Medulla oblongata (tissue), 1 donor: ENCODE measurements around the gene FOLH1.
"Not testable (repeated sequence)": the region's sequence is repeated elsewhere in the genome, so short reads cannot be mapped to it uniquely, and the experiment has no call there.

Experiments used
- DNase-seq: peaks from one replicate; pipeline ENCODE4 v3.0.0-alpha.2; 2015; ENCODE audit errors: extremely low spot score

FOLH1 gene

GRCh38 chr11:49208006-49208721, at the start of gene FOLH1:
Gene FOLH1 (minus strand): TSS chr11:49208602. CDS start chr11:49208409, 193 bp downstream.
- peak; percentile 53 for DNase-seq

- DNase-seq = not testable (repeated sequence)
Observed at GRCh38 chr11:49255148-49255547, 46.7 kb upstream of the FOLH1 start.

- not testable (repeated sequence) for DNase-seq
Observed at GRCh38 chr11:49251212-49251611, 42.8 kb upstream of the FOLH1 start.

GRCh38 chr11:49250398-49251115, 42.2 kb upstream of the FOLH1 start:
- DNase-seq = not testable (repeated sequence)

GRCh38 chr11:49249363-49249762, 41.0 kb upstream of the FOLH1 start:
- not testable (repeated sequence) for DNase-seq

- not testable (repeated sequence) for DNase-seq
Observed at GRCh38 chr11:49233685-49234084, 25.3 kb upstream of the FOLH1 start.

- DNase-seq = not testable (repeated sequence)
Observed at GRCh38 chr11:49233019-49233418, 24.6 kb upstream of the FOLH1 start.

- not testable (repeated sequence) for DNase-seq
Observed at GRCh38 chr11:49231725-49232124, 23.3 kb upstream of the FOLH1 start.

- peak; percentile 38 for DNase-seq
Observed at GRCh38 chr11:49230534-49230933, 22.1 kb upstream of the FOLH1 start.

GRCh38 chr11:49230001-49230400, 21.6 kb upstream of the FOLH1 start:
- not testable (repeated sequence) for DNase-seq

- peak; percentile 38 for DNase-seq
Observed at GRCh38 chr11:49229136-49229535, 20.7 kb upstream of the FOLH1 start.

- DNase-seq = not testable (repeated sequence)
Observed at GRCh38 chr11:49225255-49225785, 16.9 kb upstream of the FOLH1 start.

GRCh38 chr11:49221112-49221511, 12.7 kb upstream of the FOLH1 start:
- no peak for DNase-seq

- peak; percentile 77 for DNase-seq
Observed at GRCh38 chr11:49213026-49213560, 4.7 kb upstream of the FOLH1 start.

- DNase-seq = peak; percentile 65
Observed at GRCh38 chr11:49206999-49207398, 1.4 kb downstream of the FOLH1 start.

- no peak for DNase-seq
Observed at GRCh38 chr11:49202287-49202976, 6.0 kb downstream of the FOLH1 start.

- DNase-seq = not testable (repeated sequence)
Observed at GRCh38 chr11:49196775-49197174, 11.6 kb downstream of the FOLH1 start.

- DNase-seq = not testable (repeated sequence)
Observed at GRCh38 chr11:49196002-49196401, 12.4 kb downstream of the FOLH1 start.

- DNase-seq = peak; percentile 82
Observed at GRCh38 chr11:49190287-49190686, 18.1 kb downstream of the FOLH1 start.

- DNase-seq = not testable (repeated sequence)
Observed at GRCh38 chr11:49186225-49186624, 22.2 kb downstream of the FOLH1 start.

GRCh38 chr11:49185597-49185996, 22.8 kb downstream of the FOLH1 start:
- DNase-seq = not testable (repeated sequence)

- DNase-seq = not testable (repeated sequence)
Observed at GRCh38 chr11:49184756-49185155, 23.6 kb downstream of the FOLH1 start.
